WTC11 (cell line): ENCODE measurements around the gene SH3TC1. TPM values are rescaled to one million over a fixed set of nuclear protein-coding genes. Genes with fewer than 3 reads are reported as not detected.

Experiments used
- ATAC-seq: fragments of 200-7000 bp; cut with Tn5 transposase; 2 replicates; pipeline ENCODE4 v1.10.0; 2021; ENCODE audit warnings: mild to moderate bottlenecking, moderate library complexity
- CTCF ChIA-PET: fragments of 300-600 bp; sonication (Branson Sonifier 250); formaldehyde crosslinking; loops from one replicate; lab custom pipeline; 2021; ENCODE audit warnings: antibody characterized with exemption; lab: Charles Lee
- POLR2A ChIA-PET: fragments of 350-600 bp; sonication (Branson Sonifier 250); formaldehyde crosslinking; loops from one replicate; lab custom pipeline; 2021; ENCODE audit warnings: antibody characterized with exemption; lab: Charles Lee
- DNase-seq: peaks from one replicate; pipeline ENCODE4 v3.0.0; 2021; ENCODE audit warnings: low spot score
- H3K27ac Mint-ChIP-seq: 2 replicates; pipeline ENCODE4 v1.8.0; 2021; ENCODE audit warnings: mixed read lengths
- H3K27me3 Mint-ChIP-seq: 2 replicates; pipeline ENCODE4 v1.8.0; 2021; ENCODE audit warnings: low read depth, mild to moderate bottlenecking, moderate library complexity, mixed read lengths
- H3K36me3 Mint-ChIP-seq: 2 replicates; pipeline ENCODE4 v1.8.0; 2021; ENCODE audit warnings: mixed read lengths
- H3K4me1 Mint-ChIP-seq: 2 replicates; pipeline ENCODE4 v1.8.0; 2022; ENCODE audit warnings: mixed read lengths
- H3K4me3 Mint-ChIP-seq: 2 replicates; pipeline ENCODE4 v1.8.0; 2021; ENCODE audit warnings: mild to moderate bottlenecking, moderate library complexity, mixed read lengths
- H3K9me3 Mint-ChIP-seq: 2 replicates; pipeline ENCODE4 v1.8.0; 2021; ENCODE audit warnings: mixed read lengths
- ATF6 ChIP-seq: sonication (generic); formaldehyde crosslinking; IDR thresholded peaks from 2 replicates; pipeline ENCODE4 v1.8.1; 2023; ENCODE audit warnings: mild to moderate bottlenecking, missing genetic modification reagents
- FOXP1 ChIP-seq: sonication (generic); formaldehyde crosslinking; IDR thresholded peaks from 2 replicates; pipeline ENCODE4 v1.8.0; 2022; ENCODE audit warnings: missing genetic modification reagents, mild to moderate bottlenecking, moderate library complexity, borderline replicate concordance
- GABPB1 ChIP-seq: sonication (generic); formaldehyde crosslinking; IDR thresholded peaks from 2 replicates; pipeline ENCODE4 v1.8.1; 2023; ENCODE audit warnings: mild to moderate bottlenecking, missing genetic modification reagents
- IRF2 ChIP-seq: sonication (generic); formaldehyde crosslinking; IDR thresholded peaks from 2 replicates; pipeline ENCODE4 v1.8.0; 2022; ENCODE audit warnings: low read depth, missing genetic modification reagents, borderline replicate concordance
- NFE2L1 ChIP-seq: sonication (generic); formaldehyde crosslinking; IDR thresholded peaks from 2 replicates; pipeline ENCODE4 v1.8.1; 2023; ENCODE audit warnings: missing genetic modification reagents
- RELA ChIP-seq: sonication (generic); formaldehyde crosslinking; IDR thresholded peaks from 2 replicates; pipeline ENCODE4 v1.8.1; 2022; ENCODE audit warnings: missing genetic modification reagents, mild to moderate bottlenecking, borderline replicate concordance
- ZMAT4 ChIP-seq: fragments of 250-450 bp; sonication (Bioruptor Pico); IDR thresholded peaks from 2 replicates; pipeline ENCODE4 v1.9.0; 2021; ENCODE audit warnings: mild to moderate bottlenecking
- ZNF317 ChIP-seq: sonication (generic); formaldehyde crosslinking; IDR thresholded peaks from 2 replicates; pipeline ENCODE4 v1.8.1; 2023; ENCODE audit warnings: low read depth, mild to moderate bottlenecking, moderate library complexity, missing genetic modification reagents, borderline replicate concordance
- ZNF671 ChIP-seq: fragments of 250-450 bp; sonication (Bioruptor Pico); IDR thresholded peaks from 2 replicates; pipeline ENCODE4 v1.8.0; 2021; ENCODE audit warnings: mild to moderate bottlenecking
- total RNA-seq: library from RNA; stranded (reverse); gene quantifications from 3 replicates; pipeline ENCODE4 v1.2.3, GENCODE V29; 2021
- TF ChIP-seq, protein P1 (sequence below): fragments of 250-450 bp; sonication (Bioruptor Pico); IDR thresholded peaks from 2 replicates; pipeline ENCODE4 v1.9.0; 2021; ENCODE audit warnings: moderate library complexity, mild to moderate bottlenecking, inconsistent platforms, borderline replicate concordance
- TF ChIP-seq, protein P2 (sequence below): sonication (generic); formaldehyde crosslinking; IDR thresholded peaks from 2 replicates; pipeline ENCODE4 v1.8.1; 2022; ENCODE audit warnings: low read depth, missing genetic modification reagents, borderline replicate concordance
- TF ChIP-seq, protein P3 (sequence below): sonication (generic); formaldehyde crosslinking; IDR thresholded peaks from 2 replicates; pipeline ENCODE4 v1.8.1; 2022; ENCODE audit warnings: missing genetic modification reagents, borderline replicate concordance
- TF ChIP-seq, protein P4 (sequence below): sonication (generic); formaldehyde crosslinking; IDR thresholded peaks from 2 replicates; pipeline ENCODE4 v1.8.1; 2022; ENCODE audit warnings: mild to moderate bottlenecking, moderate library complexity, missing genetic modification reagents
- TF ChIP-seq, protein P5 (sequence below): sonication (generic); formaldehyde crosslinking; IDR thresholded peaks from 2 replicates; pipeline ENCODE4 v1.8.1; 2023; ENCODE audit warnings: mild to moderate bottlenecking, missing genetic modification reagents

SH3TC1 gene
- total RNA-seq, 1 experiment from 2014 or later = 0.42 TPM

- no peak overlapping the region for H3K4me3 Mint-ChIP-seq
- ChIA-PET POLR2A (no interaction called here), CTCF (interaction anchor here (1.0 to 6.5 kb wide), 4 partner anchors 48 to 183 kb away, joined by 3 to 55 read pairs (median 5); no protein-coding TSS in a partner anchor)
- TF ChIP-seq RELA (CRISPR knock-in tag) = peak; percentile 68; the same call in 1 of the 2 replicates
- TF ChIP-seq, protein P1, sequence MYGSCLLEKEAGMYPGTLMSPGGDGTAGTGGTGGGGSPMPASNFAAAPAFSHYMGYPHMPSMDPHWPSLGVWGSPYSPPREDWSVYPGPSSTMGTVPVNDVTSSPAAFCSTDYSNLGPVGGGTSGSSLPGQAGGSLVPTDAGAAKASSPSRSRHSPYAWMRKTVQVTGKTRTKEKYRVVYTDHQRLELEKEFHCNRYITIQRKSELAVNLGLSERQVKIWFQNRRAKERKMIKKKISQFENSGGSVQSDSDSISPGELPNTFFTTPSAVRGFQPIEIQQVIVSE (CRISPR knock-in tag) = no peak
- TF ChIP-seq IRF2 (CRISPR knock-in tag) = no peak
- TF ChIP-seq, protein P2, sequence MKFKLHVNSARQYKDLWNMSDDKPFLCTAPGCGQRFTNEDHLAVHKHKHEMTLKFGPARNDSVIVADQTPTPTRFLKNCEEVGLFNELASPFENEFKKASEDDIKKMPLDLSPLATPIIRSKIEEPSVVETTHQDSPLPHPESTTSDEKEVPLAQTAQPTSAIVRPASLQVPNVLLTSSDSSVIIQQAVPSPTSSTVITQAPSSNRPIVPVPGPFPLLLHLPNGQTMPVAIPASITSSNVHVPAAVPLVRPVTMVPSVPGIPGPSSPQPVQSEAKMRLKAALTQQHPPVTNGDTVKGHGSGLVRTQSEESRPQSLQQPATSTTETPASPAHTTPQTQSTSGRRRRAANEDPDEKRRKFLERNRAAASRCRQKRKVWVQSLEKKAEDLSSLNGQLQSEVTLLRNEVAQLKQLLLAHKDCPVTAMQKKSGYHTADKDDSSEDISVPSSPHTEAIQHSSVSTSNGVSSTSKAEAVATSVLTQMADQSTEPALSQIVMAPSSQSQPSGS (CRISPR knock-in tag) = no peak
- H3K9me3 Mint-ChIP-seq = no peaks in the 10 kb centered on the region
- H3K27ac Mint-ChIP-seq = no peak overlapping the region
- no peaks in the 10 kb centered on the region for H3K36me3 Mint-ChIP-seq
- DNase-seq = no peak
- H3K27me3 Mint-ChIP-seq = no peaks in the 10 kb centered on the region
- H3K4me1 Mint-ChIP-seq = peaks cover 18% of the 10 kb centered on the region
- no peak for ATAC-seq
Measured at GRCh38 chr4:8227771-8228318, 28.8 kb downstream of the SH3TC1 start.

- no peaks in the 10 kb centered on the region for H3K36me3 Mint-ChIP-seq
- CTCF ChIA-PET = interaction anchor here (0.7 to 6.5 kb wide), 6 partner anchors 8 to 182 kb away, joined by 3 to 55 read pairs (median 4); no protein-coding TSS in a partner anchor
- TF ChIP-seq NFE2L1 (CRISPR knock-in tag) (peak; percentile 91), GABPB1 (CRISPR knock-in tag) (no peak)
- TF ChIP-seq, protein P3, sequence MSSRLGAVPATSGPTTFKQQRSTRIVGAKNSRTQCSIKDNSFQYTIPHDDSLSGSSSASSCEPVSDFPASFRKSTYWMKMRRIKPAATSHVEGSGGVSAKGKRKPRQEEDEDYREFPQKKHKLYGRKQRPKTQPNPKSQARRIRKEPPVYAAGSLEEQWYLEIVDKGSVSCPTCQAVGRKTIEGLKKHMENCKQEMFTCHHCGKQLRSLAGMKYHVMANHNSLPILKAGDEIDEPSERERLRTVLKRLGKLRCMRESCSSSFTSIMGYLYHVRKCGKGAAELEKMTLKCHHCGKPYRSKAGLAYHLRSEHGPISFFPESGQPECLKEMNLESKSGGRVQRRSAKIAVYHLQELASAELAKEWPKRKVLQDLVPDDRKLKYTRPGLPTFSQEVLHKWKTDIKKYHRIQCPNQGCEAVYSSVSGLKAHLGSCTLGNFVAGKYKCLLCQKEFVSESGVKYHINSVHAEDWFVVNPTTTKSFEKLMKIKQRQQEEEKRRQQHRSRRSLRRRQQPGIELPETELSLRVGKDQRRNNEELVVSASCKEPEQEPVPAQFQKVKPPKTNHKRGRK (CRISPR knock-in tag) = no peak
- TF ChIP-seq, protein P2 (CRISPR knock-in tag) = no peak
- no peak overlapping the region for H3K27ac Mint-ChIP-seq
- H3K4me3 Mint-ChIP-seq = no peak overlapping the region
- H3K27me3 Mint-ChIP-seq = no peaks in the 10 kb centered on the region
- DNase-seq (no peak), ATAC-seq (no peak)
- POLR2A ChIA-PET = no interaction called here
- H3K4me1 Mint-ChIP-seq = peaks cover 18% of the 10 kb centered on the region
- H3K9me3 Mint-ChIP-seq = no peaks in the 10 kb centered on the region
Measured at GRCh38 chr4:8228319-8229250, 29.5 kb downstream of the SH3TC1 start.

DNA sequence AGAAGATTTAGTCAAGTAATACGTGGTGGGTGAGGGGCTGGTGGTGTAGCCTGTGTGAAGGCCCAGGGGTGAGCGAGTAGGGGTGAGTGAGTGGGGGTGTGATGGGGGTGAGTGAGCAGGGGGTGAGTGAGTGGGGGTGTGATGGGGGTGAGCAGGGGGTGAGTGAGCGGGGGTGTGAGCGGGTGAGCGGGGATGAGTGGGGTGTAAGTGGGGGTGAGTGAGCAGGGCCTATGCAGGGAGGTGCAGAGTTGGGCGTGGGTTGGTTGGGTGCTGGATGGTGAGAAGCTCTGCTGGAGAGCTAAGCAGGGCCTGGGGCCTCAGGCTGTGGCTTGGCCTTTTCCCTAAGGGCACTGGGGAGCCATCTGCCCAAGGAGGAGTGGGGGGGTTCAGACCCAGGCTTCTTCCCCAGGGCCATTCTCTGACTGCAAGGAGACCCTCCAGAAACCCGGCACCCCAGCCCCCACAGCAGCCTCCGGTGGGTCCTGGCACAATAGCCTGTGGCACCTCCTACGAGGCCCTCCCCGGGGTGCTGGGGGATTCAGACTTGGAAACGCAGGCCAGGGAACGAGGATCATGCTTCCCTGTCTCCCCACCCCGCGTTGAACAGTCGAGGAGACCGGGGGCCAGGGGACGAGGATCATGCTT lies 30.4 kb downstream of the SH3TC1 start:
- no peak for DNase-seq
- H3K27ac Mint-ChIP-seq = no peak overlapping the region
- no peak for ATAC-seq
- H3K9me3 Mint-ChIP-seq = no peaks in the 10 kb centered on the region
- ChIA-PET POLR2A (no interaction called here), CTCF (interaction anchor here (0.7 to 6.5 kb wide), 6 partner anchors 9 to 181 kb away, joined by 3 to 55 read pairs (median 4); no protein-coding TSS in a partner anchor)
- peaks cover 18% of the 10 kb centered on the region for H3K4me1 Mint-ChIP-seq
- H3K27me3 Mint-ChIP-seq = no peaks in the 10 kb centered on the region
- no peak overlapping the region for H3K4me3 Mint-ChIP-seq
- H3K36me3 Mint-ChIP-seq = no peaks in the 10 kb centered on the region
- TF ChIP-seq ZNF671 (CRISPR knock-in tag) (no peak), ATF6 (CRISPR knock-in tag) (no peak), FOXP1 (CRISPR knock-in tag) (no peak), ZNF317 (no peak), ZMAT4 (CRISPR knock-in tag) (no peak)
- TF ChIP-seq, protein P3 (CRISPR knock-in tag) = no peak
- TF ChIP-seq, protein P4, sequence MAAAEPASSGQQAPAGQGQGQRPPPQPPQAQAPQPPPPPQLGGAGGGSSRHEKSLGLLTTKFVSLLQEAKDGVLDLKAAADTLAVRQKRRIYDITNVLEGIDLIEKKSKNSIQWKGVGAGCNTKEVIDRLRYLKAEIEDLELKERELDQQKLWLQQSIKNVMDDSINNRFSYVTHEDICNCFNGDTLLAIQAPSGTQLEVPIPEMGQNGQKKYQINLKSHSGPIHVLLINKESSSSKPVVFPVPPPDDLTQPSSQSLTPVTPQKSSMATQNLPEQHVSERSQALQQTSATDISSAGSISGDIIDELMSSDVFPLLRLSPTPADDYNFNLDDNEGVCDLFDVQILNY (CRISPR knock-in tag) = no peak
- TF ChIP-seq, protein P5, sequence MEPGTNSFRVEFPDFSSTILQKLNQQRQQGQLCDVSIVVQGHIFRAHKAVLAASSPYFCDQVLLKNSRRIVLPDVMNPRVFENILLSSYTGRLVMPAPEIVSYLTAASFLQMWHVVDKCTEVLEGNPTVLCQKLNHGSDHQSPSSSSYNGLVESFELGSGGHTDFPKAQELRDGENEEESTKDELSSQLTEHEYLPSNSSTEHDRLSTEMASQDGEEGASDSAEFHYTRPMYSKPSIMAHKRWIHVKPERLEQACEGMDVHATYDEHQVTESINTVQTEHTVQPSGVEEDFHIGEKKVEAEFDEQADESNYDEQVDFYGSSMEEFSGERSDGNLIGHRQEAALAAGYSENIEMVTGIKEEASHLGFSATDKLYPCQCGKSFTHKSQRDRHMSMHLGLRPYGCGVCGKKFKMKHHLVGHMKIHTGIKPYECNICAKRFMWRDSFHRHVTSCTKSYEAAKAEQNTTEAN (CRISPR knock-in tag) = no peak
